ENCODE data around the gene PARD3B. TPM values are rescaled to one million over a fixed set of nuclear protein-coding genes. Genes with fewer than 3 reads are reported as not detected.

Gene PARD3B
- total RNA-seq, 1 experiment from 2014 or later: 2.0 TPM

DNA sequence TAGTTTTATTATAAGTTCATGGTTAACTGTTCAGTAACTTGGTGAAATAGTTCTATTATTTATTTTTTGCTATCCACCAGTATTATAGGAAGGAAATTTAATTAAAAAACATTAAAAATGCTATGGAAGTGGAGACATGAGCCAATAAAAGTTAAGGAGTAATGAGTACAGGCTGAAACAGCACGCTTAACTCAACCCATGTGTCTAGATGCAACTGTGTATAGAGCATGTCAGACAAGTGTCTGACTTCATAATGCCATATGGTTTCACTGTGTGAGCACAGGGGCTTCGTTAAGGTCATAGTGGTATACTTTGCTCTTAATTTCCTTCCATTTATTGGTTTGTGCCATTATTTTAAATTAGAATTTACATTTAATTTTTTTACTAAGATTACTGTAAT is 570.2 kb downstream of the PARD3B start:
- ATAC-seq: no peak
- intact Hi-C loops (cut with micrococcal nuclease): loop anchor here (1.0 kb wide), 1 partner anchor 8 kb away; no protein-coding TSS in a partner anchor
- TF ChIP-seq SP1 (IDR thresholded peaks at IDR 0.05; ENCODE audit: low read depth) (no peak), EZH2phosphoT487 (IDR thresholded peaks at IDR 0.05; ENCODE audit: borderline replicate concordance) (no peak), EGR1 (IDR thresholded peaks at IDR 0.05; ENCODE audit: low read depth) (no peak), SIN3A (IDR thresholded peaks at IDR 0.05; ENCODE audit: low read depth) (no peak)
- TF ChIP-seq, protein P1, sequence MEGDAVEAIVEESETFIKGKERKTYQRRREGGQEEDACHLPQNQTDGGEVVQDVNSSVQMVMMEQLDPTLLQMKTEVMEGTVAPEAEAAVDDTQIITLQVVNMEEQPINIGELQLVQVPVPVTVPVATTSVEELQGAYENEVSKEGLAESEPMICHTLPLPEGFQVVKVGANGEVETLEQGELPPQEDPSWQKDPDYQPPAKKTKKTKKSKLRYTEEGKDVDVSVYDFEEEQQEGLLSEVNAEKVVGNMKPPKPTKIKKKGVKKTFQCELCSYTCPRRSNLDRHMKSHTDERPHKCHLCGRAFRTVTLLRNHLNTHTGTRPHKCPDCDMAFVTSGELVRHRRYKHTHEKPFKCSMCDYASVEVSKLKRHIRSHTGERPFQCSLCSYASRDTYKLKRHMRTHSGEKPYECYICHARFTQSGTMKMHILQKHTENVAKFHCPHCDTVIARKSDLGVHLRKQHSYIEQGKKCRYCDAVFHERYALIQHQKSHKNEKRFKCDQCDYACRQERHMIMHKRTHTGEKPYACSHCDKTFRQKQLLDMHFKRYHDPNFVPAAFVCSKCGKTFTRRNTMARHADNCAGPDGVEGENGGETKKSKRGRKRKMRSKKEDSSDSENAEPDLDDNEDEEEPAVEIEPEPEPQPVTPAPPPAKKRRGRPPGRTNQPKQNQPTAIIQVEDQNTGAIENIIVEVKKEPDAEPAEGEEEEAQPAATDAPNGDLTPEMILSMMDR (IDR thresholded peaks at IDR 0.05 in 2 of 3, conservative IDR thresholded peaks at IDR 0.05 in 1 of 3; ENCODE audit: borderline replicate concordance in 1 of 3, insufficient read depth in 1 of 3, low read depth in 2 of 3, low read length in 2 of 3): no peak

DNA sequence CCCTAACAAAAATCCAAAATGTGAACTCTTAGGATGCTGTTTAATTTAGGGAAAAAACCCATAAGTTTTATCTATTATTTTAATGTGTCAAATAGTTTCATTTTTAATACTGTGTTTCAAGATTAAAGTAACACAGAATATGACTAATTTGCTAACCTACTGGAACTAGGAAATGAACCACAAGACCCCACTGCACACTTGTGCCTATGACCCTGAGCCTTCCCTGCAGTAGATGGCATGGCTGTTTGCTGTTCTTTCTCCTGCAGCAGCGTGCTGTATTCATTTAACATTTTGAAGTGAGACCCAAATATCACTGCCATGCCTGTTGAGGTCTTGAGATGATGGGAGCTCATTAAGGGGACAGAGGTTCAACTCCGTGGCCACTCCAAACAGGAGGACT is 571.9 kb downstream of the PARD3B start:
- POLR2A ChIA-PET: no interaction called here
- no peaks in the 10 kb centered on the region for H3K36me3 ChIP-seq (ENCODE audit: control insufficient read depth in 1 of 2, insufficient read depth in 2 of 2, low read length in 2 of 2)
- no peak overlapping the region for H3K4me3 ChIP-seq (replicated peaks in 1 of 2; ENCODE audit: low read depth in 1 of 2, low read length in 2 of 2)
- H3K4me1 ChIP-seq (ENCODE audit: control insufficient read depth in 1 of 2, insufficient read depth in 2 of 2, low read length in 2 of 2): no peaks in the 10 kb centered on the region
- no peaks in the 10 kb centered on the region for H3K79me2 ChIP-seq (ENCODE audit: insufficient read depth, low read length)
- H3K9me3 ChIP-seq (ENCODE audit: control insufficient read depth in 1 of 2, insufficient read depth in 1 of 2, low read depth in 1 of 2, low read length in 2 of 2): no peaks in the 10 kb centered on the region
- no peak overlapping the region for H3K27ac ChIP-seq (ENCODE audit: low read depth, low read length)
- no peak for ATAC-seq
- H3K9me2 ChIP-seq (ENCODE audit: insufficient read depth): no peaks in the 10 kb centered on the region
- no peak overlapping the region for H3K9ac ChIP-seq (ENCODE audit: low read length)
- RAD21 ChIA-PET (ENCODE audit: low non-redundant PET in 1 of 2, low total read pairs in 2 of 2, uncharacterized antibody in 2 of 2, unreplicated experiment in 2 of 2): no interaction called here
- no peak overlapping the region for H2AFZ ChIP-seq (ENCODE audit: low read depth, low read length, poor library complexity, severe bottlenecking)
- no peaks in the 10 kb centered on the region for H3K27me3 ChIP-seq (ENCODE audit: insufficient read depth, low read length)
- BruUV-seq (replicated peaks): no TSS peak
- CTCF ChIA-PET: no interaction called here
- H3K4me2 ChIP-seq (ENCODE audit: low read length): no peak overlapping the region
- intact Hi-C loops (cut with micrococcal nuclease): no loop called here
- no peaks in the 10 kb centered on the region for H4K20me1 ChIP-seq (ENCODE audit: insufficient read depth)
- DNase-seq (ENCODE audit: low read depth, low spot score): no peak
- TF ChIP-seq, protein P2, sequence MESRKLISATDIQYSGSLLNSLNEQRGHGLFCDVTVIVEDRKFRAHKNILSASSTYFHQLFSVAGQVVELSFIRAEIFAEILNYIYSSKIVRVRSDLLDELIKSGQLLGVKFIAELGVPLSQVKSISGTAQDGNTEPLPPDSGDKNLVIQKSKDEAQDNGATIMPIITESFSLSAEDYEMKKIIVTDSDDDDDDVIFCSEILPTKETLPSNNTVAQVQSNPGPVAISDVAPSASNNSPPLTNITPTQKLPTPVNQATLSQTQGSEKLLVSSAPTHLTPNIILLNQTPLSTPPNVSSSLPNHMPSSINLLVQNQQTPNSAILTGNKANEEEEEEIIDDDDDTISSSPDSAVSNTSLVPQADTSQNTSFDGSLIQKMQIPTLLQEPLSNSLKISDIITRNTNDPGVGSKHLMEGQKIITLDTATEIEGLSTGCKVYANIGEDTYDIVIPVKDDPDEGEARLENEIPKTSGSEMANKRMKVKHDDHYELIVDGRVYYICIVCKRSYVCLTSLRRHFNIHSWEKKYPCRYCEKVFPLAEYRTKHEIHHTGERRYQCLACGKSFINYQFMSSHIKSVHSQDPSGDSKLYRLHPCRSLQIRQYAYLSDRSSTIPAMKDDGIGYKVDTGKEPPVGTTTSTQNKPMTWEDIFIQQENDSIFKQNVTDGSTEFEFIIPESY (IDR thresholded peaks at IDR 0.05; ENCODE audit: extremely low read depth, insufficient replicate concordance, low read length): no peak
- no peak for TF ChIP-seq EZH2 (IDR thresholded peaks at IDR 0.05)
- TF ChIP-seq POLR2A (IDR thresholded peaks at IDR 0.05; ENCODE audit: borderline replicate concordance, extremely low read depth, insufficient read depth, insufficient read length): no peak
- TF ChIP-seq EGR1 (IDR thresholded peaks at IDR 0.05; ENCODE audit: low read depth): no peak
- no peak for TF ChIP-seq POLR2AphosphoS5 (IDR thresholded peaks at IDR 0.05; ENCODE audit: low read depth, low read length)
- no peak for TF ChIP-seq JUND (IDR thresholded peaks at IDR 0.05)
- no peak for TF ChIP-seq TCF7L2 (IDR thresholded peaks at IDR 0.05; ENCODE audit: borderline replicate concordance, extremely low read depth, insufficient read depth, insufficient read length)
- TF ChIP-seq SIN3A (IDR thresholded peaks at IDR 0.05; ENCODE audit: low read depth): no peak
- no peak for TF ChIP-seq SRF (IDR thresholded peaks at IDR 0.05; ENCODE audit: low read depth)
- TF ChIP-seq RAD21 (IDR thresholded peaks at IDR 0.05; ENCODE audit: low read depth): no peak
- TF ChIP-seq, protein P3, sequence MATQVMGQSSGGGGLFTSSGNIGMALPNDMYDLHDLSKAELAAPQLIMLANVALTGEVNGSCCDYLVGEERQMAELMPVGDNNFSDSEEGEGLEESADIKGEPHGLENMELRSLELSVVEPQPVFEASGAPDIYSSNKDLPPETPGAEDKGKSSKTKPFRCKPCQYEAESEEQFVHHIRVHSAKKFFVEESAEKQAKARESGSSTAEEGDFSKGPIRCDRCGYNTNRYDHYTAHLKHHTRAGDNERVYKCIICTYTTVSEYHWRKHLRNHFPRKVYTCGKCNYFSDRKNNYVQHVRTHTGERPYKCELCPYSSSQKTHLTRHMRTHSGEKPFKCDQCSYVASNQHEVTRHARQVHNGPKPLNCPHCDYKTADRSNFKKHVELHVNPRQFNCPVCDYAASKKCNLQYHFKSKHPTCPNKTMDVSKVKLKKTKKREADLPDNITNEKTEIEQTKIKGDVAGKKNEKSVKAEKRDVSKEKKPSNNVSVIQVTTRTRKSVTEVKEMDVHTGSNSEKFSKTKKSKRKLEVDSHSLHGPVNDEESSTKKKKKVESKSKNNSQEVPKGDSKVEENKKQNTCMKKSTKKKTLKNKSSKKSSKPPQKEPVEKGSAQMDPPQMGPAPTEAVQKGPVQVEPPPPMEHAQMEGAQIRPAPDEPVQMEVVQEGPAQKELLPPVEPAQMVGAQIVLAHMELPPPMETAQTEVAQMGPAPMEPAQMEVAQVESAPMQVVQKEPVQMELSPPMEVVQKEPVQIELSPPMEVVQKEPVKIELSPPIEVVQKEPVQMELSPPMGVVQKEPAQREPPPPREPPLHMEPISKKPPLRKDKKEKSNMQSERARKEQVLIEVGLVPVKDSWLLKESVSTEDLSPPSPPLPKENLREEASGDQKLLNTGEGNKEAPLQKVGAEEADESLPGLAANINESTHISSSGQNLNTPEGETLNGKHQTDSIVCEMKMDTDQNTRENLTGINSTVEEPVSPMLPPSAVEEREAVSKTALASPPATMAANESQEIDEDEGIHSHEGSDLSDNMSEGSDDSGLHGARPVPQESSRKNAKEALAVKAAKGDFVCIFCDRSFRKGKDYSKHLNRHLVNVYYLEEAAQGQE (IDR thresholded peaks at IDR 0.05; ENCODE audit: low read depth): no peak

More for the DNA sequence above, 570.2 kb downstream of the PARD3B start:
- Histone ChIP-seq H4K20me1 (ENCODE audit: insufficient read depth) (no peaks in the 10 kb centered on the region), H3K4me2 (ENCODE audit: low read length) (no peak overlapping the region), H3K27ac (ENCODE audit: low read depth, low read length) (no peak overlapping the region), H3K36me3 (ENCODE audit: control insufficient read depth in 1 of 2, insufficient read depth in 2 of 2, low read length in 2 of 2) (no peaks in the 10 kb centered on the region), H3K4me3 (replicated peaks in 1 of 2; ENCODE audit: low read depth in 1 of 2, low read length in 2 of 2) (no peak overlapping the region), H3K9me3 (ENCODE audit: control insufficient read depth in 1 of 2, insufficient read depth in 1 of 2, low read depth in 1 of 2, low read length in 2 of 2) (no peaks in the 10 kb centered on the region), H3K79me2 (ENCODE audit: insufficient read depth, low read length) (no peaks in the 10 kb centered on the region), H3K4me1 (ENCODE audit: control insufficient read depth in 1 of 2, insufficient read depth in 2 of 2, low read length in 2 of 2) (no peaks in the 10 kb centered on the region), H3K9ac (ENCODE audit: low read length) (no peak overlapping the region), H2AFZ (ENCODE audit: low read depth, low read length, poor library complexity, severe bottlenecking) (no peak overlapping the region), H3K9me2 (ENCODE audit: insufficient read depth) (no peaks in the 10 kb centered on the region), H3K27me3 (ENCODE audit: insufficient read depth, low read length) (no peaks in the 10 kb centered on the region)
- BruUV-seq (replicated peaks): no TSS peak
- no peak for DNase-seq (ENCODE audit: low read depth, low spot score)
- CTCF ChIA-PET: no interaction called here
- RAD21 ChIA-PET (ENCODE audit: low non-redundant PET in 1 of 2, low total read pairs in 2 of 2, uncharacterized antibody in 2 of 2, unreplicated experiment in 2 of 2): no interaction called here
- POLR2A ChIA-PET: no interaction called here
